Measurements from ENCODE around the gene NEK11. TPM values are rescaled to one million over a fixed set of nuclear protein-coding genes. Genes with fewer than 3 reads are reported as not detected.

The NEK11 gene
- total RNA-seq, 2 donors from 2014 or later: 0.20 to 6.0 TPM

DNA sequence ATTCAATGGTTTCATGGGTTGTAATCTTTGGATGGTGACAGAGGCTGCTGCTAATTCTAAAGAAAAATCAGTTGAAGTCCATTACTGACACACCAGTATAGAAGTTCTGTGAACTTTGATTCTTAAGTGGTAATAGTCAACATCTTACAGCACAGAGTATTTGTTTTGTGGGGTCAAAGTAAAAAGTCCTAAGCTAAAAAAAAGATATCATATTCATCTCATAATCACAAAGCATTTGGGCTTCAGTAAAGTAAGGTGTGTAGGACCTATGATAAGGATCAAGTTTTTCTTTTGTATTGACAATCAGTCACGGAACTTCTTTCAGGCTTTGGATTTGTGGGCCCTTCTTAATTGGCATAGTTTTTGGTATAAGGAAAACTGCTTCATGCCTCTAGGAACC is 1.1 kb upstream of the NEK11 start:
- H3K36me3 ChIP-seq (ENCODE audit: control insufficient read depth, insufficient read depth, low read length): peaks cover 19% of the 10 kb centered on the region
- TF ChIP-seq, protein P1, sequence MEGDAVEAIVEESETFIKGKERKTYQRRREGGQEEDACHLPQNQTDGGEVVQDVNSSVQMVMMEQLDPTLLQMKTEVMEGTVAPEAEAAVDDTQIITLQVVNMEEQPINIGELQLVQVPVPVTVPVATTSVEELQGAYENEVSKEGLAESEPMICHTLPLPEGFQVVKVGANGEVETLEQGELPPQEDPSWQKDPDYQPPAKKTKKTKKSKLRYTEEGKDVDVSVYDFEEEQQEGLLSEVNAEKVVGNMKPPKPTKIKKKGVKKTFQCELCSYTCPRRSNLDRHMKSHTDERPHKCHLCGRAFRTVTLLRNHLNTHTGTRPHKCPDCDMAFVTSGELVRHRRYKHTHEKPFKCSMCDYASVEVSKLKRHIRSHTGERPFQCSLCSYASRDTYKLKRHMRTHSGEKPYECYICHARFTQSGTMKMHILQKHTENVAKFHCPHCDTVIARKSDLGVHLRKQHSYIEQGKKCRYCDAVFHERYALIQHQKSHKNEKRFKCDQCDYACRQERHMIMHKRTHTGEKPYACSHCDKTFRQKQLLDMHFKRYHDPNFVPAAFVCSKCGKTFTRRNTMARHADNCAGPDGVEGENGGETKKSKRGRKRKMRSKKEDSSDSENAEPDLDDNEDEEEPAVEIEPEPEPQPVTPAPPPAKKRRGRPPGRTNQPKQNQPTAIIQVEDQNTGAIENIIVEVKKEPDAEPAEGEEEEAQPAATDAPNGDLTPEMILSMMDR (conservative IDR thresholded peaks at IDR 0.05): no peak
- no peak overlapping the region for H3K9ac ChIP-seq (ENCODE audit: extremely low read depth, low read length, poor library complexity, severe bottlenecking)
- WGBS, 2 experiments (ENCODE audit: insufficient coverage in 1 of 2, insufficient read length in 1 of 2): 79% methylated on average over 1 of the region's 1 CpG; no CpG with 5 or more reads in 1 of the 2 experiments
- no peaks in the 10 kb centered on the region for H3K27me3 ChIP-seq (ENCODE audit: control insufficient read depth, insufficient read depth, low read length, poor library complexity, severe bottlenecking)
- Mint-ChIP-seq H3K27ac (no peak overlapping the region), H3K4me3 (peak overlapping the region; percentile 83), H3K9me3 (no peaks in the 10 kb centered on the region), H3K4me1 (peaks cover 22% of the 10 kb centered on the region), H3K27me3 (ENCODE audit: insufficient read depth) (peaks cover 6% of the 10 kb centered on the region), H3K36me3 (ENCODE audit: low read depth) (peaks cover 21% of the 10 kb centered on the region)
- no peaks in the 10 kb centered on the region for H3K9me3 ChIP-seq (ENCODE audit: control insufficient read depth, low read length)
- H3K27ac ChIP-seq (ENCODE audit: low read depth, low read length): no peak overlapping the region
- peak overlapping the region; percentile 91 for H3K4me3 ChIP-seq (ENCODE audit: low read length)
- no peak for DNase-seq
- no peaks in the 10 kb centered on the region for H3K4me1 ChIP-seq (ENCODE audit: control insufficient read depth, insufficient read depth, low read length)

DNA sequence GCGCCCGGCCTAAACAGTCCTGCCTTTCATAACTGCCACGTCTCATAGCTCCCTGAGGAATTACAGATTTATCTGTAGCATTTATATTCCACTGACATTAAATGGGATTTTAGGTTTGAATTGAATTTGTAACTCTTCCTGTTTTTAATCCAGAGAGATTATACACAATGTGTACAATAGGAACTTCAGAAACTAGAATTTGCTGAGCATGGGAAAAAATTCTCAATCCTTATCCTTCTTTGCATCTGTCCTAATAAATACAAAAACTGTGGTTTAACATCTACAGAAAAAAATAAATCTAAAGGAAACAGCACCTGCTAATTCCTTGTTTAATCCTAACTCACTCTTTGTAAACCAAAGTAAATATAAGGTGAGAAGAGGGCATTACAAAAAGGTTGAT is 2.2 kb downstream of the NEK11 start:
- Mint-ChIP-seq H3K36me3 (ENCODE audit: low read depth) (peaks cover 19% of the 10 kb centered on the region), H3K4me1 (peaks cover 19% of the 10 kb centered on the region), H3K9me3 (no peaks in the 10 kb centered on the region), H3K27ac (no peak overlapping the region), H3K27me3 (ENCODE audit: insufficient read depth) (peaks cover 6% of the 10 kb centered on the region), H3K4me3 (no peak overlapping the region)
- no peak for DNase-seq
- no peaks in the 10 kb centered on the region for H3K27me3 ChIP-seq (ENCODE audit: control insufficient read depth, insufficient read depth, low read length, poor library complexity, severe bottlenecking)
- WGBS, 2 experiments (ENCODE audit: insufficient coverage in 1 of 2, insufficient read length in 1 of 2): 90 to 98% methylated on average over 2 to 3 of the region's 3 CpGs
- no peak overlapping the region for H3K9ac ChIP-seq (ENCODE audit: extremely low read depth, low read length, poor library complexity, severe bottlenecking)
- peaks cover 8% of the 10 kb centered on the region for H3K36me3 ChIP-seq (ENCODE audit: control insufficient read depth, insufficient read depth, low read length)
- H3K27ac ChIP-seq (ENCODE audit: low read depth, low read length): no peak overlapping the region
- H3K9me3 ChIP-seq (ENCODE audit: control insufficient read depth, low read length): no peaks in the 10 kb centered on the region
- TF ChIP-seq, protein P1 (conservative IDR thresholded peaks at IDR 0.05): no peak
- no peak overlapping the region for H3K4me3 ChIP-seq (ENCODE audit: low read length)
- H3K4me1 ChIP-seq (ENCODE audit: control insufficient read depth, insufficient read depth, low read length): no peaks in the 10 kb centered on the region

DNA sequence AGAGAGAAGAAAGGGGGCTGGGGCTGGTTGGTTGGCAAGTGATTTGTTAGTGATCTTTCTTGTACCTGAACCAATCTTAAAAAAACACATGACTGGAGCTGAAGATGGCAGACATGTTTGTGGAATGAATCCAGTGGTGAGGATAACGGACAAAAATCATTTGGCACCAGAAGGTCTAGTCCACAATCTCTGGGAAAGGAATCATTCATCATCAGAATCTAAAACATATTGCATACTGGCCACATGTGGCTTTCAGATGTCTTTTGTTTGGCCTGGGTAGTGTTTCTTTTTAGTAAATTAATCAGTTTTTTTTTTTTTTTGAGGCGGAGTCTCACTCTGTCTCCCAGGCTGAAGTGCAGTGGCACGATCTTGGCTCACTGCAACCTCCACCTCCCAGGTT is 5.0 kb downstream of the NEK11 start:
- H3K27ac ChIP-seq (ENCODE audit: low read depth, low read length): no peak overlapping the region
- TF ChIP-seq, protein P1 (conservative IDR thresholded peaks at IDR 0.05): no peak
- no peak overlapping the region for H3K9ac ChIP-seq (ENCODE audit: extremely low read depth, low read length, poor library complexity, severe bottlenecking)
- no peaks in the 10 kb centered on the region for H3K36me3 ChIP-seq (ENCODE audit: control insufficient read depth, insufficient read depth, low read length)
- H3K9me3 Mint-ChIP-seq: no peaks in the 10 kb centered on the region
- H3K4me3 Mint-ChIP-seq: no peak overlapping the region
- peaks cover 6% of the 10 kb centered on the region for H3K27me3 Mint-ChIP-seq (ENCODE audit: insufficient read depth)
- H3K4me3 ChIP-seq (ENCODE audit: low read length): no peak overlapping the region
- H3K36me3 Mint-ChIP-seq (ENCODE audit: low read depth): peaks cover 8% of the 10 kb centered on the region
- H3K4me1 ChIP-seq (ENCODE audit: control insufficient read depth, insufficient read depth, low read length): no peaks in the 10 kb centered on the region
- peaks cover 13% of the 10 kb centered on the region for H3K4me1 Mint-ChIP-seq
- no peaks in the 10 kb centered on the region for H3K27me3 ChIP-seq (ENCODE audit: control insufficient read depth, insufficient read depth, low read length, poor library complexity, severe bottlenecking)
- 100% methylated on average over 1 of the region's 3 CpGs; no CpG with 5 or more reads in 1 of the 2 experiments for WGBS, 2 experiments (ENCODE audit: insufficient coverage in 1 of 2, insufficient read length in 1 of 2)
- H3K27ac Mint-ChIP-seq: no peak overlapping the region
- H3K9me3 ChIP-seq (ENCODE audit: control insufficient read depth, low read length): no peaks in the 10 kb centered on the region
- no peak for DNase-seq
